ENCODE results near the gene ZKSCAN3.
"Not testable (repeated sequence)": the region's sequence is repeated elsewhere in the genome, so short reads cannot be mapped to it uniquely, and the experiment has no call there.

Gene ZKSCAN3

GRCh38 chr6:28349892-28350737 is at the start of gene ZKSCAN3:
Gene ZKSCAN3, plus strand, starts transcription at chr6:28349947. Its CDS starts 9,640 bp downstream, at chr6:28359587.
- peak; percentile 32 for DNase-seq (ENCODE audit: low read depth)

GRCh38 chr6:28303570-28303969 is 46.2 kb upstream of the ZKSCAN3 start:
- no peak for DNase-seq (ENCODE audit: low read depth)
- no peak overlapping the region for H3K4me3 ChIP-seq (ENCODE audit: low read depth, low read length)

More at GRCh38 chr6:28349892-28350737, at the start of gene ZKSCAN3:
- H3K4me3 ChIP-seq (ENCODE audit: low read depth, low read length), result peak within 1 kb of the TSS; percentile 82

- H3K4me3 ChIP-seq (ENCODE audit: low read depth, low read length); DNase-seq (ENCODE audit: low read depth): not testable (repeated sequence)
These were observed 43.4 kb upstream of the ZKSCAN3 start for GRCh38 chr6:28306363-28306762.

- no peak for DNase-seq (ENCODE audit: low read depth)
- no peak overlapping the region for H3K4me3 ChIP-seq (ENCODE audit: low read depth, low read length)
These were observed 38.5 kb upstream of the ZKSCAN3 start for GRCh38 chr6:28311139-28311823.

- DNase-seq (ENCODE audit: low read depth), result no peak
- H3K4me3 ChIP-seq (ENCODE audit: low read depth, low read length), result no peak overlapping the region
These were observed 36.8 kb upstream of the ZKSCAN3 start for GRCh38 chr6:28312939-28313338.

GRCh38 chr6:28315628-28316027 is 34.1 kb upstream of the ZKSCAN3 start:
- H3K4me3 ChIP-seq (ENCODE audit: low read depth, low read length), result no peak overlapping the region

GRCh38 chr6:28317866-28318265 is 31.9 kb upstream of the ZKSCAN3 start:
- H3K4me3 ChIP-seq (ENCODE audit: low read depth, low read length); DNase-seq (ENCODE audit: low read depth): not testable (repeated sequence)

More at GRCh38 chr6:28315628-28316027, 34.1 kb upstream of the ZKSCAN3 start:
- no peak for DNase-seq (ENCODE audit: low read depth)

GRCh38 chr6:28322661-28323060 is 27.1 kb upstream of the ZKSCAN3 start:
- no peak overlapping the region for H3K4me3 ChIP-seq (ENCODE audit: low read depth, low read length)
- no peak for DNase-seq (ENCODE audit: low read depth)

- H3K4me3 ChIP-seq (ENCODE audit: low read depth, low read length), result no peak overlapping the region
- no peak for DNase-seq (ENCODE audit: low read depth)
These were observed 25.8 kb upstream of the ZKSCAN3 start for GRCh38 chr6:28323813-28324424.

- no peak overlapping the region for H3K4me3 ChIP-seq (ENCODE audit: low read depth, low read length)
- no peak for DNase-seq (ENCODE audit: low read depth)
These were observed 23.3 kb upstream of the ZKSCAN3 start for GRCh38 chr6:28326371-28326948.

- DNase-seq (ENCODE audit: low read depth), result no peak
- H3K4me3 ChIP-seq (ENCODE audit: low read depth, low read length), result no peak overlapping the region
These were observed 19.7 kb upstream of the ZKSCAN3 start for GRCh38 chr6:28330041-28330440.

GRCh38 chr6:28333047-28333446 is 16.7 kb upstream of the ZKSCAN3 start:
- DNase-seq (ENCODE audit: low read depth), result no peak
- H3K4me3 ChIP-seq (ENCODE audit: low read depth, low read length), result no peak overlapping the region

GRCh38 chr6:28333599-28334018 is 16.1 kb upstream of the ZKSCAN3 start:
- no peak for DNase-seq (ENCODE audit: low read depth)

GRCh38 chr6:28334286-28335039 is 15.3 kb upstream of the ZKSCAN3 start:
- H3K4me3 ChIP-seq (ENCODE audit: low read depth, low read length), result no peak overlapping the region
- no peak for DNase-seq (ENCODE audit: low read depth)

More at GRCh38 chr6:28333599-28334018, 16.1 kb upstream of the ZKSCAN3 start:
- H3K4me3 ChIP-seq (ENCODE audit: low read depth, low read length), result no peak overlapping the region

- DNase-seq (ENCODE audit: low read depth), result no peak
- H3K4me3 ChIP-seq (ENCODE audit: low read depth, low read length), result peak overlapping the region; percentile 75
These were observed 14.6 kb upstream of the ZKSCAN3 start for GRCh38 chr6:28335040-28335563.

GRCh38 chr6:28335564-28336283 is 14.0 kb upstream of the ZKSCAN3 start, which contains the start of gene ZSCAN31:
Gene ZSCAN31, minus strand, starts transcription at chr6:28336148. Its CDS starts 6,465 bp downstream, at chr6:28329683.
- DNase-seq (ENCODE audit: low read depth), result peak; percentile 95
- peak within 1 kb of the TSS; percentile 75 for H3K4me3 ChIP-seq (ENCODE audit: low read depth, low read length)

- peak overlapping the region; percentile 75 for H3K4me3 ChIP-seq (ENCODE audit: low read depth, low read length)
- no peak for DNase-seq (ENCODE audit: low read depth)
These were observed 13.2 kb upstream of the ZKSCAN3 start for GRCh38 chr6:28336284-28337120.

Data from skeletal muscle cell (primary cell).